Activated CD4-positive, alpha-beta T cell treated with anti-CD3 and anti-CD28 coated beads for 24 hours (primary cell): ENCODE measurements around the gene HCK.
"Not testable (repeated sequence)": the region's sequence is repeated elsewhere in the genome, so short reads cannot be mapped to it uniquely, and the experiment has no call there.

Experiments used
- DNase-seq, 2 donors: peaks; one replicate each; pipeline ENCODE4 v3.0.0-alpha.2; 2020; ENCODE audit warnings: low read depth in 2 of 2

The HCK gene

DNA sequence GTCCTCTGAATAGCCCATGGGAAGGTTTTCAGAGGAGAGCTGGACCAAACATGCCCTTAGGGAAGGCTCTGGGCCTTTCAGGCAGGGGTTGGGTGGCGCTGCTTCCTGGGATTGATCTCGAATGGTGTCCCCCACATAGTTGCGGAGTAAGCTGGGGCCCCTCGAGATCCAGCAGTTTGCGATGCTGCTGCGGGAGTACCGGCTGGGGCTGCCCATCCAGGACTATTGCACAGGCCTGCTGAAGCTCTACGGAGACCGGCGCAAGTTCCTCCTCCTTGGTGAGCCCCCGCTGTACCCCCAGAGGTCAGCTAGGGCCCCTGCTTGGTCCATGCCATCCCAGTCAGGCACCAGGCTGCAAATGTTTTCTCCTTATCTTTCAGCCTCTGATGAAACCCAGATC, 22.5 kb upstream of the HCK start:
- no peak for DNase-seq

DNA sequence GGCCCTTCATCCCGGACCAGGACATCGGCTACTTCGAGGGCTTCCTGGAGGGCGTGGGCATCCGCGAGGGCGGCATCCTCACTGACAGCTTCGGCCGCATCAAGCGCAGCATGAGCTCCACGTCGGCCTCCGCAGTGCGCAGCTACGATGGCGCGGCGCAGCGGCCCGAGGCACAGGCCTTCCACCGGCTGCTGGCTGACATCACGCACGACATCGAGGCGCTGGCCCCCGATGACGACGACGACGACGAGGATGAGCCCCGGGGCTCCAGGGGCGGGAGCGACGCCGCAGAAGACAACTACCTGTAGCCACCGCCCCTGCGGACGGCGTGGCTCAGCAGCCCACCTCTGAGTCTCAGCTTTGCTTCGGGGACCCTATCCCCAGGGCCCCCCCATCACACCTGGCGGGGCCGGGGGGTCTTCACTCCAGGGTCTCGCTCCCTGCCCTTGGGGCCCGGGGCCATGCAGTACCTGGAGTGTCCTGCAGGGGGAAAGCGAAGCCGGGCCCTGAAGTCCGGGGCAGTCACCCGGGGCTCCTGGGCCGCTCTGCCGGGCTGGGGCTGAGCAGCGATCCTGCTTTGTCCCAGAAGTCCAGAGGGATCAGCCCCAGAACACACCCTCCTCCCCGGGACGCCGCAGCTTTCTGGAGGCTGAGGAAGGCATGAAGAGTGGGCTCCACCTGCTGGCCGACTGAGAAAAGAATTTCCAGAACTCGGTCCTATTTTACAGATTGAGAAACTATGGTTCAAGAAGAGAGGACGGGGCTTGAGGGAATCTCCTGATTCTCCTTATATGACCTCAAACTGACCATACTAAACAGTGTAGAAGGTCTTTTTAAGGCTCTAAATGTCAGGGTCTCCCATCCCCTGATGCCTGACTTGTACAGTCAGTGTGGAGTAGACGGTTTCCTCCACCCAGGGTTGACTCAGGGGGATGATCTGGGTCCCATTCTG, 20.8 kb upstream of the HCK start:
- DNase-seq, result peak; percentile 31 to 46

DNA sequence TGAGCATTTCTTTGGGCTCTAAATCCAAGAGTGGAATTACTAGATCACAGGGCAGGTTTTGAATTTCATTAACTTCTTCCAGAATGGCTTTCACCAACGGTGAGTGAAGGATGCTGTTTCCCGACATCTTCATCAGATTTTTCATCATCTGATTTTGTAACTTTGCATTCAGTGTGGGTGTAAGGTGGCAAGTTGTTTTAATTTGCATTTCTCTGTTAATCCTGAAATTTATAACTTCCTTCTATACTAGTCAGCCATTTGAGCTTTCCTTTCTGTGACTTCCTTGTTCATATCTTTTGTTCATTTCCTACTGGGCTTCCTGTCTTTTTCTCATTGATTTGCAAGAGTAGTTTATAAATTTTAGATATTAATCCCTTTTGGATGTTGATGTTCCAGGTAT, 18.7 kb upstream of the HCK start:
- no peak for DNase-seq

DNA sequence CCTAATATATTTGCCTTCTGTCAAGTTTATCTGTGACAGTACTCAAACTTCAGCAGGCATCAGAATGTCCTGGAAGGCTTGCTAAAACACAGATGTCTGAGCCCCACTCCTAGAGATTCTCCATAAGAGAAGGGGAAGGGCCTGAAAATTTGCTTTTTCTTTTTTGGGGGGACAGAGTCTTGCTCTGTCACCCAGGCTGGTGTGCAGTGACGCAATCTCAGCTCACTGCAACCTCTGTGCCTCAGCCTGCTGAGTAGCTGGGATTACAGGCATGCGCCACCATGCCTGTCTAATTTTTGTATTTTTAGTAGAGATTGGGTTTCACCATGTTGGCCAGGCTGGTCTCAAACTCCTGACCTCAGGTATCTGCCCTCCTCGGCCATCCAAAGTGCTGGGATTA, 18.3 kb upstream of the HCK start:
- DNase-seq, result not testable (repeated sequence)

DNA sequence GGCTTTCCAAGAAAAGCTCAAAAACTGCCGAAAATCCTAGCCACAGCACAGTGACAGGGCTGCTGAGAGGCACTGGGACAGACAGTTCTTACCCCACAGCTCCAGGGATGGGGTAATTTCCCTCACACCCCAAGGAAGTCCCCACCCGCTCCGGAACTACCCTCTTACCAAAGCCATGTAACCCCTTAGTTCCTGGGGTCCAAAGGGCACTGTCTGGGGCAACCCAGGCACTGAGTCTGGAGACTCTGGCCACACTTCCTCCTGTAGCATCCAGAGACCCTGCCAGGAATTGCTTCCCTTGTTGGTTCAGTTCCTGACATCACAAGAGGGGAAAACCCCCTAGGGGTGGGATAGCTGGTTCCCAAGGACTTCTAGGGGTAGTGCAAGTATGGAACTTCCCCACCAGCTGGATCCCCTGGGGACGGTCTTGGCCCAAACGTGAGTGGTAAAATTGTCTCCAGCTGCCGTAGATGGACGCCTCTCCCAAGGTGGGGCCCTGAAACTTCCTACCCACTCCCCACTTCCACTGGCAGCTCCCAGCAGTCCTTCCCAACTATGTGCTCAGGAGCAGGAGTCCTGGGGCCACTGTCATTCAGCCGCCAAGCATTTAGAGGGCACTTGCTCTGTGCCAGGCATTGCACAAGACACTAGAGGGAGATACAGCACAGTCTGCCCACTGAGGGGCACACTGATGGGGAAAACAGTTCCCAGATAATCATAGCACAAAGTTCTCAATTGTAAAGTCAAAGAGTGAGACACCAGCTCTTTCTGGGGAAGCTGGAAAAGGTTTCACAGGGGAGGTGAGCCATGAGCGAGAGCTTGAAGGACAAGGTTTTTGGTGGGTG, 17.2 kb upstream of the HCK start:
- DNase-seq, result no peak

DNA sequence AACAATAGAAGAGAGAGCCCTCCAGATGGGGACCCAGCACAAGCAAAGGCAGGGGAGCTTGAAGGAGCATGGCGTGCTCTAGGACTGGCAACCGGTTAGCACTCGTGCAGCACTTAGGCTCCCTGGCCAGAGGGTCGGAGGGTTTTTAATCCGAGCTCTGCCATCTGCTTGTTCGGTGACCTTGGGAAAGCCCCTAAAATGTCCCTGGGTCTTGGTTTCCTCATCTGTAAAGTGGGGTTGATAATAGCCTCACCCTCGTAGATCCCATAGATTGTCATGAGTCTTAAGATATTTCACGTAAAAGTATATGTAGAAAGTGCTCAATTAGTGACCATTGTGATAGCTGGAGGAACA, 16.6 kb upstream of the HCK start:
- DNase-seq, result no peak

DNA sequence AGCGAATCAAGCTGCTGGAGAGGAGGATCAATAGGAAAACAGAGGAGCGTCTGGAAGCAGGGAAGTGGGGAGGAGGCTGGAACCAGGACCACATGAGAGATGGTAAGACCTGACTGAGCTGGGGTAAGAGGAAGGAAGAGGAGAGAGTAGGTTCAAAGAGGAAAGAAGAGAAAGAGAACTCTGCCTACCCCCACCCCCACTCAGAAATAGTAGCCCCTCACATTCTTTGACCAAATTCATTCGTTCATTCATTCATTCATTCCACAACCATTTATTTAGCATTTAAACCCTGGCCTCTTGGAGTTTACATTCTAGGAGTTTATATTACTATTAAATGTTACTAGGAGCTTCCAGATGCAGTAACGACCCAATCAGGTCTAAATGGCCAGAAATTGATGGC, 15.8 kb upstream of the HCK start:
- DNase-seq, result no peak

DNA sequence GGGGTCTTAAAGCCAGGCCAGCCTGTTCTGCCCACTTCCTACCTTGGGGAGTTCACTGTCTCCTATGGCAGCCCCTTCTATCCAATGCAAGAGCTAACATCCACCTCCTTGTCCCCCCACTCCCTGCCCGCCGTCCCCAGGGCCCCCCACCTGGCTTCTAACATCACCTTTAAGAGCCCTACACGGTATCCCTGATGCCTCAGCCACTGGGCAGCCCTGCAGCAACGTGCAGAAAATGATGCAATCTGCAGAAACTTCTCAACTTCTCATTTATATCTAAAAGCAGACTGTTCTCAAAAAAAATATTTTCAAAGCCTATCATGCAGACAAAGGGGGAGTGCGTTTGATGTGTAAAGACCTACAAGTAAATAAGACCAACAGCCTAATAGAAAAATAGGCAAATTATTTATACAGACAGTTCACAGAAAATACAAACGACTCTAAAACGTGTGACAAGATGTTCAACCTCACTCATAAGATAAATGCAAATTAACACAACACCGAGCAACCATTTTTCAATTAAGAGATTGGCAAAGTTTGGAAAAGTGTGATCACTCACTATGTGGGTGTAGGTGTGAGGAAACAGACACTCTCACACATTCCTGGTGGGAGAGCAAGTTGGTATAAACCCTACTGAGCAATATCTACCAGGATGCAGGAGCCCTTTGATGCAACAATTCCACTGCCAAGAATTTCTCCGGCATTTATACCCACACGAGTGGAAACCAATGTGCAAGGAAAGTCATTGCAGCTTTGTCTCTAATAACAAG, 15.1 kb upstream of the HCK start:
- DNase-seq, result no peak

DNA sequence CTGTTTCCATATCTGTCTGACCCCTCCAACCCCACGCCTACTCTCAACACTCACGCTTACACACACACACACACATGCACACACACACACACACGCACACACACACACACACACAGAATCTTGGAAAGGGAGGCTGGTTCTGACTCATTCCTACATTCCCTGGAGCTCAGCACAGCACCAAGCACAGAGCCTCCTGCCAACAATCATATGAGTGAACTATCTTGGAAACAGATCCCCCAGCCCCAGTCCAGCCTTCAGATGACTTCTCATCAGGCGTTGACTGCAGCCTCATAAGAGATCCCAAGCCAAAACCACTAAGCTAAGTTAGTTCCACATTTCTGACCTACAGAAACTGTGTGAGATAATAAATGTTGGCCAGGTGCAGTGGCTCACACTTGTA, 14.1 kb upstream of the HCK start:
- DNase-seq, result no peak

DNA sequence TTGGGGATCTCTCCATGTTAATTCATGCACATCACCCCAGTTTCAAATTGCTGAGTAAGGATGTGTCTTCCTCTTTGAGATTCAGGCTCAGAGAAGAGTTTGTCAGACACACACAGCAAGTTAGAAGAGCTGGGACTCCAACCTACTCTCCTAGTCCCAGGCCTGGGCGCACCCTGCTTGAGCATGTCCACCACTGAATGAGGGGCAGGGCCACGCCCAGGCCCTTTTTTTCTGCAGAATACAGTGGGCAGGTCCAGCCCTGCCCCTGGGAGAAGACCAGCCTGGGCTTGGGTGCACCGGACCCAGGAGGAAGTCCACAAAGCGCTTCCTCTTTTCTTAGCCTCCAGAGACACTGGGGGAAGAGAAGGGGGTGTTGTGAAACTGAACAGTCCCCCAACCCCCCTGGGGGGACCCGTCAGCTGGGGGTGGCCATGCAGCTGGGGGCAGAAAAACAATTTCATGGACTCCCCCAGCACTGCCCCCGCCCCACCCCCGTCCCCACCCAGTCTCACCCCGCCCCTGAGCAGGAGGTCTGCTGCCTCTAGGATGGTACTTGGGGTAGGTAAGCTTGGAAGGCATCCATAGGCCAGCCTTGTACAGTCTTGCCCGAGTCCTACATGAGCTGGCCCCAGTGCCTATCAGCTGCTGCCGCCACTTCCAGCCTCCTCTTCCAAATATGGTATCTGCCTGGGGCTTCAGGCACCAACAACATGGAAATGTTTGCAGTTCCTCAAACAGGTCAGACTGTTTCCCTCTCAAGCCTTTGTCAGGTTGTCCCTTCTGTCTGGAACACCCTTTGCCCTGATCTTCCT, 11.7 kb upstream of the HCK start:
- no peak for DNase-seq

DNA sequence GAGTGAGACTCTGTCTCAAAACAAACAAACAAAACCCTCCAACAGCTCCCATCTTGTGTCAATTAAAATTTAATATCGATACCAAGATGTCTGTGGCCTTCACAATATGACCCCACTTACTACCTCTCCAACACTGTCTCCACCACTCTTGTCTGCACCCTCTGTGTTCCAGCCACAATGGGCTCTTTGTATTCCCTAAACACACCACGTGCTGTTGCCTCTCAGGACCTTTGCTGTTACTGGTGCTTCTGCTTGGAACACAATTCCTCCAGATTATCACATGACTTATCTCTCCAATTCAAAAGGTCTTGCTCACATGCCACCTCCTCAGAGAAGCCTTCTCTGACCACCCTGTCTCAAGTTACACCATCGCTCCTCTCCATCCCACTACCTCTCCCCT, 6.0 kb upstream of the HCK start:
- no peak for DNase-seq

DNA sequence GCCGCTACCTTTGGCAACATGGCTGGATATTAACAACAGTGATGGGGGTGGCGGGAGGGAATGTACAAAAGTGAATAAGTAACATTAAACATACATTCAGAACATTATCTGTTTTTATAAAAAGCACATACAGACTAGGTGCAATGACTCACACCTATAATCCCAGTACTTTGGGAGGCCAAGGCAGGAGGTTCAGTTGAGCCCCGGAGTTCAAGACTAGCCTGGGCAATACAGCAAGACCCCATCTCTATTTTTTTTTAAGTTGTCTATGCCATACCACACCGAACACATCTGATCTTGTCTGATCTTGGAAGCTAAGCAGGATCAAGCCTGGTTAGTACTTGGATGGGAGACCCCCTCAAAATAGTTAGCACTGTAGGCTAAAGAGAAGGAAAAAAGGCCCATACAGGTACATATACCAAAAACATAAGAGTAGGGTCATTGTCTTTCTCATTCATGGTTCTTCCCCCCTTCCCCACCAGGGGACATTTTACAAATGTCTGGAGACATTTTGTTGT, 1.7 kb upstream of the HCK start:
- no peak for DNase-seq

DNA sequence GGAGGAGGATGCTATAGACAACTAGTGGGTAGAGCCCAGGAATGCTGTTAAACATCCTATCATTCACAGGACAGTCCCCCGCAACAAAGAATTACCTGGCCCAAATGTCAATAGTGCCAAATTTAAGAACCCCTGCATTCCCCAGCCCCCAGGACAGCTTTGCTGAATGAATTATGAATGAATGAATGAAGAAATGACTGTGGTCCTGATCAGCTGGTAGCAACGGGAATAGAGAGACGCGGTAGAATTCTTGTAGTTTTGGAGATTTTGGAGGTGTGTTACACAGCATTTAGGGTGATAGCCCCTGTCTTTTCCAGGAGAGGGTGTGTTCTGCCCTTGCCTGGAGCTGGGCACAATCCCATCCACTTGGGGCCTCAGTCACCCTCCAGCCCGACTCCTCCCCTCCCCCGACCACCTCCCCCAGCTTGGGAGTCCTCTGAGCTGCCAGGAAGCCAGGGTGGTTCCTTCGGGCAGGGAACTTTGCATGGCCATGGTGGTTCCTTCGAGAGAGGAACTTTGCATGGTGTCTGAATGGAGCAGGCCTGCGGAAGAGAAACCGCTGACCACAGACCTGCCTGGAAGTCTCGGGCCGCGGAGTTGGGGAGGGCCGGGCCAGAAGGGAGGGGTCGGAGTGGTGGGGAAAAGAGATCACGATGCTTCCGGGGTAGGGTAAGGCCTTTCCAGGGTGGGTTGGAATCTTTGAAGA, 1.0 kb upstream of the HCK start:
- no peak for DNase-seq

DNA sequence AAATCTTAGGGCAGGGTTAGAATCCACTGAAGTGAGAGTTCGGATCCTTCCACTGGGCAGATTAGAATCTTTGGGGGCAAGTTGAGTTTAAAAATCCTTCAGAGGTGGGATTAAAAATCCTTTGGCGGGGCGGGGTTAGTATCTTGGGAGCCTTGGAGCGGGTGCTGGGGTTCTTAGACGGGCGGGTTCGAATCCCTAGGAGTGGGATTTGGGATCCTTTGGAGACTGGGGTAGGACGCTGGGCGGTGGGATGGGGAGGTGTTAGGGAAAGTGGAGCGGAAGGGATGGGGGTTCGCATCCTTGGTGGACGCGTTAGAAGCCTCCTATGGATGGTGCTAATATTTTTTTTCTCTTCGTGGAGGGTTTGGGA, 337 bp upstream of the HCK start:
- DNase-seq, result no peak

DNA sequence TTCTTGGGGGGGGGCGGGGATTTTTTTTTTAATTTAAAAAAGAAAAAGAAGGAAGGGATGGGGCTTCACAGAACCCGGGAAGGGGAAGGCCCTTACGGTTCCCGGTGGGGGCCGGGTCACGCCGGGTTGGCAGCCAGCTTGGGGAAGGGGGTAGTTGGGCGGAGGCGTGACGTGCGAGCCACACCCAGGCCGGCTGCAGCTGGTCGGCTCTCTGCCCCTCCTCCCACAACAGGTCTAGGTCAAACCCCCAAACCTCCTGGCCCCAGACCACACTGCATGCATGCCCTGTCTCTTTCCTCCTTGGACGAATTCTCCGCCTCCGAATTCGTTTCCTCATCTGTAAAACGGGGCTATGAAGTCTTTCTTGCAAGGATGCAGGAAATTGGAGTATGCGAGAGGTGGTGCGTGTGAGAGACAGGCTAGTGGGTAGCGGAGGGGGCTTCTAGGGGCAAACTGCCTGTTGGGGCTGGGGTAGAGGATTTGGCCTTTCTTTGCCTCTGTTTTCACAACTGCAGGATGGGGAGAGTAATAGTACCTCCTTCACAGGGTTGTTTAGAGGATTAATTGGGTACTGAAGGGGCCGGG, 828 bp downstream of the HCK start:
- DNase-seq, result no peak

DNA sequence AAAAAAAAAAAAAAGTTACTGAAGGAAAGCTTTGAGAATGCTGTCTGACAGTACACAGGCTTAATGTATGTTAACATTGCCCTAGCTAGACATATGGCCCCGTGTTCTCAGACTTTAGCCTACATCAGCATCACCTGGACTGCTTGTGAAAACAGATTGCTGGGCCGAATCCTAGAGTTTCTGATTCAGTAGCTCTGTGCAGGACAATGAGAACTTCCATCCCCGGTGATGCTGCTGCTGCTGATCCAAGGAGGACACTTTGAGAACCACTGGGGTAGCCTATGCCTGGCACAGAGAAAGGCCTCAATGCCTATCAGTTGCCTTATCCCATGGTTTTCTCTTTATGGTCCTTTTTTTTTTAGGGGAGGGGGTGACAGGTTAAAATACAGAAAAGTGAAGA, 1.6 kb downstream of the HCK start:
- DNase-seq, result no peak

DNA sequence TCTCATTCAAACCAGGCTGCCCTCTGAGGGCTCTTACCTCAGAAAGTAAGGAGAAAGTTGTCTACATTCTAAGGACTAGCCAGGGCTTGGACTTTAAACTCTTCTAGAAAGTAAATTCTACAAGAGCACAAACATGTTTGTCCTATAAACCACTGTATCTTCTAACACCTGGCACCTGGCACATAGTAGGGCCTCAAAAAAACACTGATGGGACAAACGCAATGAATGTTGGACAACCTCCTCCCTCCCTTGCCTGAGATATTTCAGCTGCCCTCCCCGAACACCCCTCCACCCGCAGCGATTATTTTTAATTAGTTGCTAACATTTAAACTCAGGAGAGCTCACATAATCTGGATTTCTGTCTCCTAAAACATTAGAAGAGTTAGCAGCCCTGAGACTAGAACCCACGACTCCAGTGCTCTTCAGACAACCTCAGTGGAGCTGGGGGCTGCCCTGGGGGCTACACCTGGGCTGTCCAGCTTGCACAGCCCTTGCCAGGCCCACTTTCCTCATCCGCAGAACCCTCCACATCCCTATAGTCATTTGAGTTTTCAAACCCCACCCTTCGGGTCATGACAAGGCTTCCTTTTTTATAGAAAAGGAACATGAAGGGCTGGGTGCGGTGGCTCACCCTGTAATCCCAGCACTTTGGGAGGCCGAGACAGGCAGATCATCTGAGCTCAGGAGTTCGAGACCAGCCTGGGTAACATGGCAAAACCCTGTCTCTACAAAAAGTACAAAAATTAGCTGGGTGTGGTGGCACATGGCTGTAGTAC, 4.9 kb downstream of the HCK start:
- DNase-seq, result no peak

DNA sequence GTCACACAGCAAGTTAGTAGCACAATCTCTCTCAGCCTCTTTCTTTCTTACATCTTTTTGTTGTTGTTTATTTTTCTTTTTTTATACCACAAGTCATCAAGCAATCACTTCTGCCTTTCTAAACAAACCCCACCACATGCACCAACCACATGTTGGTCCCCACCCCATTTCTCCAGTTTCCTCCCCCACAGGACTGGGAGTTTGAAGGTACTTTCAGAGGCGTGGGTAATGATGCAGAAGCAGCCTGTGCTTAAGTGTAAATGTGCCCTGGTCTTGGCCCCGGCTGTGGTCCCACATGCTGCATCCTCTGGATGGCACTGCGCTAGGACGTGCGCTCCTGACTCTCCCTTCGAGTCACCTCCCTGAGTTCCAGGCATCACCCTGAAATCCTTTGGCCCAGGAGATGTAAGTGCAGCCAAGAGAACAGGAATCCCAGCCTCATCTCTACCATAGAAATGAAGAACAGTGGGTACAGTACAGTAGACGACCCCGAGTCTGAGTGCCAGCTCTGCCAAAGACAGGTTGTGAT, 5.7 kb downstream of the HCK start:
- no peak for DNase-seq

DNA sequence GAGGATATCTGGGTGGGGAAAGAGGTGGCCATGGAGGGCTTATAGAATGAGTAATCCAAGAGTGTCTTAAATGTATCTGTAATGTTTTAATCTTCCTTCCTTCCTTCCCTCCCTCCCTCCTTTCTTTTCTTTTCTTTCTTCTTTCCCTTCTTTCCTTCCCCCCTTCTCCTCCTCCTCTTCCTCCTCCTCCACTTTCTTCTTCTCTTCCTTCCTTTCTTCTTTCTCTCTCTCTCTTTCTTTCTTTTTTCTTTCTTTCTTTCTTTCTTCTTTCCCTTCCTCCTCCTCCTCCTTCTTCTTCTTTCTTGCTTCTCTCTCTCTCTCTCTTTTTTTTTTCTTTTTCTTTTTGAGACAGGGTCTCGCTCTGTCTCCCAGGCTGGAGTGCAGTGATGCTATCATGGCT, 7.1 kb downstream of the HCK start:
- no peak for DNase-seq
